ENCODE data around the gene GPSM1. TPM values are rescaled to one million over a fixed set of nuclear protein-coding genes. Genes with fewer than 3 reads are reported as not detected.

GPSM1 gene
- polyA plus RNA-seq, 1 of the 3 experiments (the other 2 are of a cell fraction), result 26.7 TPM

DNA sequence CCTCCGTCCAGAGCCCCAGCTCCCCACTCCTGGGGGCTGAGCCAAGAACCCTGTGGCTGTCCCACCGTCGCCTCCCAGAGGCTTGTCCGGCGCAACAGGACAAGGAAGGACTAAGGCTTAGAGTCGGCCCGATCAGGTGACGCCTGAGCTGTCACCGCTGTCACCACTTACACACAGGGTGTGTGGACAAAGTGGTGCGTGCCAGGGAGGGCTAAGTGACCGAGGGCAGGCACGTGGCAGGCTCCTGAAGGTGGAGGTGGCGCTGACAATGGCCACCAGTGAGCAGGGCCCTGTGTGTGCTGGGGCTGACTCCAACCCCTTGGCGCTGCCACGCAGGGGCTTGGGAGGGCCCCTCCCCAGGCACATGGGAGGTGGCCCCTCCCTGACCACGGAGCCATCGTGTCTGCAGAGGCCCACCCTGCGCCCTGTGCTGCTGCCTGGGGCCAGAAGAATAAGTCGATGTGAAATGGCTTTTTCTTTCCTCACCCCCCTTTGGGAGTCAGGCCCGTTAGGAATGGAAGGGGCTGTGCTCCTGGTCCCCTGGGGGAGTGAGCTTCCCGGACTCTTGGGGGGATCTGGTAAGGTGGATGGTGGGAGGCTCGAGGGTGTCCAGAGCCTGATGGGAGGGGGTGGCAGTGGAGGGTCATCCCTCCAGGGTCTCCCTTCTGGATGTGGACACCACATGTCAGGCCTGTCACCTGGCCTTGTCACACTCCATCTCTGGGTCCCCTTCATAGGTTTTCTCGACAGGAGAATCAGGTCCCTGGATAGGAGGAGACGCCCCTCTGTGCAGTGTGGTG is 2.6 kb upstream of the GPSM1 start:
- peak overlapping the region in 1 of 2 experiments; percentile 98; a peak in 1 of 4 replicates for H3K27ac ChIP-seq (ENCODE audit: low read depth in 2 of 2, low read length in 1 of 2)
- no peaks in the 10 kb centered on the region for H3K36me3 ChIP-seq (replicated peaks in 1 of 2; ENCODE audit: control insufficient read depth in 1 of 2, insufficient read depth in 2 of 2, low read length in 1 of 2)
- peak; percentile 71 for DNase-seq
- H3K9ac ChIP-seq, result no peak overlapping the region
- WGBS (ENCODE audit: low lambda C conversion rate), result 76% methylated on average over 2 of the region's 24 CpGs
- H3K27me3 ChIP-seq (ENCODE audit: insufficient read depth), result no peaks in the 10 kb centered on the region
- no peak overlapping the region for H3K4me2 ChIP-seq
- TF ChIP-seq CHD2 (IDR thresholded peaks at IDR 0.05; ENCODE audit: low read length, partially characterized antibody) (no peak), JUND (IDR thresholded peaks at IDR 0.05) (no peak), SIN3A (IDR thresholded peaks at IDR 0.05; ENCODE audit: borderline replicate concordance, low read depth, low read length) (no peak), RFX5 (IDR thresholded peaks at IDR 0.05; ENCODE audit: low read length) (no peak), TCF12 (IDR thresholded peaks at IDR 0.05) (no peak), POLR2AphosphoS5 (IDR thresholded peaks at IDR 0.05; ENCODE audit: low read depth, low read length) (no peak), NFIC (IDR thresholded peaks at IDR 0.05; ENCODE audit: borderline replicate concordance) (no peak), NRF1 (IDR thresholded peaks at IDR 0.05; ENCODE audit: low read depth, low read length) (no peak), PBX3 (IDR thresholded peaks at IDR 0.05) (no peak), CTCF (IDR thresholded peaks at IDR 0.05) (peak; percentile 18), RAD21 (IDR thresholded peaks at IDR 0.05; ENCODE audit: low read length) (peak; percentile 38), EP300 (IDR thresholded peaks at IDR 0.05; ENCODE audit: borderline replicate concordance in 1 of 2, low read depth in 1 of 2, low read length in 1 of 2) (no peak)
- TF ChIP-seq, protein P1, sequence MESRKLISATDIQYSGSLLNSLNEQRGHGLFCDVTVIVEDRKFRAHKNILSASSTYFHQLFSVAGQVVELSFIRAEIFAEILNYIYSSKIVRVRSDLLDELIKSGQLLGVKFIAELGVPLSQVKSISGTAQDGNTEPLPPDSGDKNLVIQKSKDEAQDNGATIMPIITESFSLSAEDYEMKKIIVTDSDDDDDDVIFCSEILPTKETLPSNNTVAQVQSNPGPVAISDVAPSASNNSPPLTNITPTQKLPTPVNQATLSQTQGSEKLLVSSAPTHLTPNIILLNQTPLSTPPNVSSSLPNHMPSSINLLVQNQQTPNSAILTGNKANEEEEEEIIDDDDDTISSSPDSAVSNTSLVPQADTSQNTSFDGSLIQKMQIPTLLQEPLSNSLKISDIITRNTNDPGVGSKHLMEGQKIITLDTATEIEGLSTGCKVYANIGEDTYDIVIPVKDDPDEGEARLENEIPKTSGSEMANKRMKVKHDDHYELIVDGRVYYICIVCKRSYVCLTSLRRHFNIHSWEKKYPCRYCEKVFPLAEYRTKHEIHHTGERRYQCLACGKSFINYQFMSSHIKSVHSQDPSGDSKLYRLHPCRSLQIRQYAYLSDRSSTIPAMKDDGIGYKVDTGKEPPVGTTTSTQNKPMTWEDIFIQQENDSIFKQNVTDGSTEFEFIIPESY (IDR thresholded peaks at IDR 0.05; ENCODE audit: borderline replicate concordance, low read depth), result no peak
- no peaks in the 10 kb centered on the region for H3K9me2 ChIP-seq
- H3K79me2 ChIP-seq (ENCODE audit: insufficient read depth), result peaks cover 18% of the 10 kb centered on the region
- ChIA-PET POLR2A (no interaction called here), CTCF (interaction anchor here (1.0 to 8.1 kb wide), 6 partner anchors 11 to 48 kb away, joined by 3 to 91 read pairs (median 6); partner anchors contain the start of gene DNLZ)
- H3F3A ChIP-seq (replicated peaks; ENCODE audit: insufficient read depth), result peaks cover 3% of the 10 kb centered on the region
- peaks cover 24 to 48% of the 10 kb centered on the region in 2 experiments for H3K4me1 ChIP-seq (ENCODE audit: control insufficient read depth in 1 of 2, insufficient read depth in 2 of 2, low read depth in 1 of 2, low read length in 1 of 2)
- H2AFZ ChIP-seq (ENCODE audit: low read depth), result no peak overlapping the region
- no peaks in the 10 kb centered on the region for H3K9me3 ChIP-seq
- H4K20me1 ChIP-seq (ENCODE audit: insufficient read depth), result peaks cover 13% of the 10 kb centered on the region
- no peak overlapping the region for H3K4me3 ChIP-seq (ENCODE audit: low read depth in 2 of 2, low read length in 1 of 2)

All from SK-N-SH (cell line).